ENCODE measurements around the gene EEF1AKMT3. TPM values are rescaled to one million over a fixed set of nuclear protein-coding genes. Genes with fewer than 3 reads are reported as not detected.
A peak's percentile ranks its signal among the peaks of the same experiment; 100 is the strongest.

EEF1AKMT3 gene
- total and polyA plus RNA-seq, 9 of the 15 experiments (the other 6 are each of a cell fraction or from before 2014, with no cell fraction given): 4.1 to 17.2 (median 7.9) TPM

DNA sequence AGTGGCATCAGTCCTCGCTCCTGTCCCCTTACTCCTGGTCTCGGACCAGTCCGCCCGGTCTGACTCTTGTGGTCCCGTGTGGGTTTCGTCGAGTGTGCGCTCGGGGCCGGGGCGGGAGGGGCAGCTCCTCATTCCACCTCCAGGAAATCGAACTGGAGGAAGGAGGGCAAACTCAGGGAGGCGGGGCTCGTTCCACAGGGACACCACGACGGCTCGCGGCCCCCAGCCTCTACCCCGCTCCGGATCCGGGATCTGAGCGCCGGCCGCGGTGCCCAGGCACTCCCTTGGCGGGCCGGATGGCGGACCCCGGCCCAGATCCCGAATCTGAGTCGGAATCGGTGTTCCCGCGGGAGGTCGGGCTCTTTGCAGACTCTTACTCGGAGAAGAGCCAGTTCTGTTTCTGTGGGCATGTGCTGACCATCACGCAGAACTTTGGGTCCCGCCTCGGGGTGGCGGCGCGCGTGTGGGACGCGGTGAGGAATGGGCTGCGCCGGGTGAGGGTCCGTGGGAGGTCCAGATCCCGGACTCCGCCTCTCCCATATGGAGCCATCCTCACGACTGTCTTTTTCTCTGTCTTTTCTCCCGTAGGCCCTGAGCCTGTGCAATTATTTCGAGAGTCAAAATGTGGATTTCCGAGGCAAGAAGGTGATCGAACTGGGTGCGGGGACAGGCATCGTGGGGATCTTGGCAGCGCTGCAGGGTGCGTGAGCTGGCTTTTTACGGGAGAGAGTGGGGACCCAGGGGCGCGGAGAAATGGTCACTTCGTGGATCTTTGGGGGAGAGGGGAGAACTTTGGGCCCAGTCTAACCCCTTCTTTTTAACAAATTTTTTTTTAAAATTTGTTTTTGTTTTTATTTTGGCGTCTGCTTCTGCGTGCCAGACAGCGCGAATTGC, at the start of gene EEF1AKMT3 (continued):
- no peak for TF ChIP-seq ZNF699 (CRISPR knock-in tag; IDR thresholded peaks at IDR 0.05; ENCODE audit: insufficient replicate concordance)
- TF ChIP-seq ZNF79 (CRISPR knock-in tag; IDR thresholded peaks at IDR 0.05; ENCODE audit: low read depth): no peak
- TF ChIP-seq ZFX (CRISPR knock-in tag; IDR thresholded peaks at IDR 0.05): peak; percentile 20; the same call in 1 of the 2 replicates
- no peak for TF ChIP-seq FOXK2 (conservative IDR thresholded peaks at IDR 0.05 in 1 of 2, IDR thresholded peaks at IDR 0.05 in 1 of 2; ENCODE audit: low read depth in 2 of 2)
- no peak for TF ChIP-seq HDAC8 (tag; IDR thresholded peaks at IDR 0.05)
- TF ChIP-seq ZNF668 (CRISPR knock-in tag; IDR thresholded peaks at IDR 0.05): no peak
- TF ChIP-seq ZBTB17 (CRISPR knock-in tag; IDR thresholded peaks at IDR 0.05): no peak
- TF ChIP-seq, protein P1, sequence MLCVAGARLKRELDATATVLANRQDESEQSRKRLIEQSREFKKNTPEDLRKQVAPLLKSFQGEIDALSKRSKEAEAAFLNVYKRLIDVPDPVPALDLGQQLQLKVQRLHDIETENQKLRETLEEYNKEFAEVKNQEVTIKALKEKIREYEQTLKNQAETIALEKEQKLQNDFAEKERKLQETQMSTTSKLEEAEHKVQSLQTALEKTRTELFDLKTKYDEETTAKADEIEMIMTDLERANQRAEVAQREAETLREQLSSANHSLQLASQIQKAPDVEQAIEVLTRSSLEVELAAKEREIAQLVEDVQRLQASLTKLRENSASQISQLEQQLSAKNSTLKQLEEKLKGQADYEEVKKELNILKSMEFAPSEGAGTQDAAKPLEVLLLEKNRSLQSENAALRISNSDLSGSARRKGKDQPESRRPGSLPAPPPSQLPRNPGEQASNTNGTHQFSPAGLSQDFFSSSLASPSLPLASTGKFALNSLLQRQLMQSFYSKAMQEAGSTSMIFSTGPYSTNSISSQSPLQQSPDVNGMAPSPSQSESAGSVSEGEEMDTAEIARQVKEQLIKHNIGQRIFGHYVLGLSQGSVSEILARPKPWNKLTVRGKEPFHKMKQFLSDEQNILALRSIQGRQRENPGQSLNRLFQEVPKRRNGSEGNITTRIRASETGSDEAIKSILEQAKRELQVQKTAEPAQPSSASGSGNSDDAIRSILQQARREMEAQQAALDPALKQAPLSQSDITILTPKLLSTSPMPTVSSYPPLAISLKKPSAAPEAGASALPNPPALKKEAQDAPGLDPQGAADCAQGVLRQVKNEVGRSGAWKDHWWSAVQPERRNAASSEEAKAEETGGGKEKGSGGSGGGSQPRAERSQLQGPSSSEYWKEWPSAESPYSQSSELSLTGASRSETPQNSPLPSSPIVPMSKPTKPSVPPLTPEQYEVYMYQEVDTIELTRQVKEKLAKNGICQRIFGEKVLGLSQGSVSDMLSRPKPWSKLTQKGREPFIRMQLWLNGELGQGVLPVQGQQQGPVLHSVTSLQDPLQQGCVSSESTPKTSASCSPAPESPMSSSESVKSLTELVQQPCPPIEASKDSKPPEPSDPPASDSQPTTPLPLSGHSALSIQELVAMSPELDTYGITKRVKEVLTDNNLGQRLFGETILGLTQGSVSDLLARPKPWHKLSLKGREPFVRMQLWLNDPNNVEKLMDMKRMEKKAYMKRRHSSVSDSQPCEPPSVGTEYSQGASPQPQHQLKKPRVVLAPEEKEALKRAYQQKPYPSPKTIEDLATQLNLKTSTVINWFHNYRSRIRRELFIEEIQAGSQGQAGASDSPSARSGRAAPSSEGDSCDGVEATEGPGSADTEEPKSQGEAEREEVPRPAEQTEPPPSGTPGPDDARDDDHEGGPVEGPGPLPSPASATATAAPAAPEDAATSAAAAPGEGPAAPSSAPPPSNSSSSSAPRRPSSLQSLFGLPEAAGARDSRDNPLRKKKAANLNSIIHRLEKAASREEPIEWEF (CRISPR knock-in tag; IDR thresholded peaks at IDR 0.05): no peak
- no peak for TF ChIP-seq MTF1 (CRISPR knock-in tag; IDR thresholded peaks at IDR 0.05; ENCODE audit: borderline replicate concordance)
- TF ChIP-seq RAD21 (CRISPR knock-in tag; conservative IDR thresholded peaks at IDR 0.05 in 1 of 2, IDR thresholded peaks at IDR 0.05 in 1 of 2): no peak
- no peak for TF ChIP-seq PCBP2 (IDR thresholded peaks at IDR 0.05; ENCODE audit: low read depth, low read length, poor library complexity, severe bottlenecking)
- TF ChIP-seq, protein P2, sequence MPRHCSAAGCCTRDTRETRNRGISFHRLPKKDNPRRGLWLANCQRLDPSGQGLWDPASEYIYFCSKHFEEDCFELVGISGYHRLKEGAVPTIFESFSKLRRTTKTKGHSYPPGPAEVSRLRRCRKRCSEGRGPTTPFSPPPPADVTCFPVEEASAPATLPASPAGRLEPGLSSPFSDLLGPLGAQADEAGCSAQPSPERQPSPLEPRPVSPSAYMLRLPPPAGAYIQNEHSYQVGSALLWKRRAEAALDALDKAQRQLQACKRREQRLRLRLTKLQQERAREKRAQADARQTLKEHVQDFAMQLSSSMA (CRISPR knock-in tag; IDR thresholded peaks at IDR 0.05): no peak
- TF ChIP-seq, protein P3, sequence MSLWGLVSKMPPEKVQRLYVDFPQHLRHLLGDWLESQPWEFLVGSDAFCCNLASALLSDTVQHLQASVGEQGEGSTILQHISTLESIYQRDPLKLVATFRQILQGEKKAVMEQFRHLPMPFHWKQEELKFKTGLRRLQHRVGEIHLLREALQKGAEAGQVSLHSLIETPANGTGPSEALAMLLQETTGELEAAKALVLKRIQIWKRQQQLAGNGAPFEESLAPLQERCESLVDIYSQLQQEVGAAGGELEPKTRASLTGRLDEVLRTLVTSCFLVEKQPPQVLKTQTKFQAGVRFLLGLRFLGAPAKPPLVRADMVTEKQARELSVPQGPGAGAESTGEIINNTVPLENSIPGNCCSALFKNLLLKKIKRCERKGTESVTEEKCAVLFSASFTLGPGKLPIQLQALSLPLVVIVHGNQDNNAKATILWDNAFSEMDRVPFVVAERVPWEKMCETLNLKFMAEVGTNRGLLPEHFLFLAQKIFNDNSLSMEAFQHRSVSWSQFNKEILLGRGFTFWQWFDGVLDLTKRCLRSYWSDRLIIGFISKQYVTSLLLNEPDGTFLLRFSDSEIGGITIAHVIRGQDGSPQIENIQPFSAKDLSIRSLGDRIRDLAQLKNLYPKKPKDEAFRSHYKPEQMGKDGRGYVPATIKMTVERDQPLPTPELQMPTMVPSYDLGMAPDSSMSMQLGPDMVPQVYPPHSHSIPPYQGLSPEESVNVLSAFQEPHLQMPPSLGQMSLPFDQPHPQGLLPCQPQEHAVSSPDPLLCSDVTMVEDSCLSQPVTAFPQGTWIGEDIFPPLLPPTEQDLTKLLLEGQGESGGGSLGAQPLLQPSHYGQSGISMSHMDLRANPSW (CRISPR knock-in tag; IDR thresholded peaks at IDR 0.05): no peak
- no peak for TF ChIP-seq CREM (IDR thresholded peaks at IDR 0.05; ENCODE audit: low read depth)
- TF ChIP-seq SIN3A (IDR thresholded peaks at IDR 0.05; ENCODE audit: borderline replicate concordance in 2 of 2, control insufficient read depth in 1 of 2, low read depth in 2 of 2, low read length in 2 of 2): no peak
- no peak for TF ChIP-seq ZNF23 (CRISPR knock-in tag; IDR thresholded peaks at IDR 0.05)
- TF ChIP-seq SOX6 (IDR thresholded peaks at IDR 0.05): no peak
- TF ChIP-seq COPS2 (conservative IDR thresholded peaks at IDR 0.05): no peak

All from K562 (cell line).